IMR-90 (cell line): ENCODE data around the gene PEX14. TPM values are rescaled to one million over a fixed set of nuclear protein-coding genes. Genes with fewer than 3 reads are reported as not detected.

Experiments
- ATAC-seq: fragments of 200-7000 bp; cut with Tn5 transposase; 2 replicates; pipeline ENCODE4 v1.9.1; 2020; ENCODE audit warnings: low read depth, mild to moderate bottlenecking, moderate library complexity
- BruUV-seq: library from RNA; stranded (reverse); fragments of 400-500 nt; replicated peaks from 2 replicates; lab custom pipeline; 2021; lab: Mats Ljungman, UMichigan
- CTCF ChIA-PET: fragments of 300-600 bp; formaldehyde crosslinking; extraction: SDS; loops from one replicate; lab custom pipeline; 2021; ENCODE audit warnings: antibody characterized with exemption; lab: Yijun Ruan, JAX
- POLR2A ChIA-PET: fragments of 300-600 bp; sonication (Branson Sonifier 250); formaldehyde crosslinking; loops from one replicate; lab custom pipeline; 2022; ENCODE audit warnings: antibody characterized with exemption; ENCODE audit not compliant: unreplicated experiment; lab: Charles Lee
- DNase-seq: peaks from one replicate; pipeline ENCODE4 v3.0.0; 2013
- H2AFZ ChIP-seq: replicated peaks from 2 replicates; pipeline ENCODE3; 2013; ENCODE audit warnings: low read length, mild to moderate bottlenecking; ENCODE audit not compliant: poor library complexity
- H2AK5ac ChIP-seq: 2 replicates; pipeline ENCODE4 v1.6.1; 2013; ENCODE audit warnings: low read depth, low read length, inconsistent platforms
- H2AK9ac ChIP-seq: replicated peaks from 2 replicates; pipeline ENCODE3; 2013; ENCODE audit warnings: mild to moderate bottlenecking, low read depth, low read length, moderate library complexity; ENCODE audit not compliant: poor library complexity
- H2BK120ac ChIP-seq: 2 replicates; pipeline ENCODE4 v1.6.1; 2013; ENCODE audit warnings: low read depth, low read length, inconsistent platforms
- H2BK15ac ChIP-seq: 3 replicates; pipeline ENCODE4 v1.6.1; 2013; ENCODE audit warnings: low read depth, low read length, inconsistent platforms
- H2BK20ac ChIP-seq: 2 replicates; pipeline ENCODE4 v1.6.1; 2013; ENCODE audit warnings: low read depth, mild to moderate bottlenecking, inconsistent platforms, low read length, moderate library complexity
- H2BK5ac ChIP-seq: 2 replicates; pipeline ENCODE4 v1.6.1; 2013; ENCODE audit warnings: mild to moderate bottlenecking, low read depth, low read length, inconsistent platforms; ENCODE audit not compliant: poor library complexity, severe bottlenecking
- H3K14ac ChIP-seq: replicated peaks from 2 replicates; pipeline ENCODE4 v1.6.1; 2013; ENCODE audit warnings: low read depth, low read length, inconsistent platforms
- H3K18ac ChIP-seq: 2 replicates; pipeline ENCODE4 v1.6.1; 2013; ENCODE audit warnings: low read depth, low read length, control low read depth
- H3K23ac ChIP-seq: 2 replicates; pipeline ENCODE4 v1.6.1; 2013; ENCODE audit warnings: low read depth, low read length, inconsistent platforms
- H3K27ac ChIP-seq: 2 replicates; pipeline ENCODE4 v1.5.1; 2013; ENCODE audit warnings: mild to moderate bottlenecking, control low read depth, low read length; ENCODE audit not compliant: insufficient read depth
- H3K27me3 ChIP-seq: 2 replicates; pipeline ENCODE4 v1.6.1; 2013; ENCODE audit warnings: low read length; ENCODE audit not compliant: control insufficient read depth, insufficient read depth
- H3K36me3 ChIP-seq: 2 replicates; pipeline ENCODE4 v1.6.1; 2013; ENCODE audit warnings: low read length, mixed read lengths; ENCODE audit not compliant: control insufficient read depth, insufficient read depth
- H3K4ac ChIP-seq: 2 replicates; pipeline ENCODE4 v1.6.1; 2013; ENCODE audit warnings: low read depth, low read length, inconsistent platforms
- H3K4me1 ChIP-seq: 2 replicates; pipeline ENCODE4 v1.6.1; 2013; ENCODE audit warnings: low read length, mixed read lengths; ENCODE audit not compliant: control insufficient read depth, insufficient read depth
- H3K4me2 ChIP-seq: 2 replicates; pipeline ENCODE4 v1.6.1; 2013; ENCODE audit warnings: low read depth, mild to moderate bottlenecking, control low read depth, low read length, moderate library complexity
- H3K4me3 ChIP-seq: 2 replicates; pipeline ENCODE4 v1.5.1; 2013; ENCODE audit warnings: low read depth, mild to moderate bottlenecking, control low read depth, low read length, moderate library complexity; ENCODE audit not compliant: insufficient read depth
- H3K56ac ChIP-seq: 2 replicates; pipeline ENCODE4 v1.6.1; 2013; ENCODE audit warnings: low read length, inconsistent platforms; ENCODE audit not compliant: insufficient read depth; ENCODE audit errors: extremely low read depth
- H3K79me1 ChIP-seq, 2 experiments: 2 replicates each; pipeline ENCODE4 v1.6.1; 2013; ENCODE audit warnings: low read length in 2 of 2, inconsistent platforms in 1 of 2, low read depth in 1 of 2
- H3K9ac ChIP-seq: 2 replicates; pipeline ENCODE4 v1.6.1; 2013; ENCODE audit warnings: low read depth, low read length, control low read depth
- H3K9me1 ChIP-seq: 2 replicates; pipeline ENCODE4 v1.6.1; 2013; ENCODE audit warnings: low read length, inconsistent platforms; ENCODE audit not compliant: insufficient read depth
- H3K9me3 ChIP-seq: 2 replicates; pipeline ENCODE4 v1.6.1; 2013; ENCODE audit warnings: low read length; ENCODE audit not compliant: control insufficient read depth, insufficient read depth
- H4K20me1 ChIP-seq: 2 replicates; pipeline ENCODE4 v1.6.1; 2013; ENCODE audit warnings: low read length, inconsistent platforms; ENCODE audit not compliant: insufficient read depth
- H4K5ac ChIP-seq: 2 replicates; pipeline ENCODE4 v1.6.1; 2013; ENCODE audit warnings: mild to moderate bottlenecking, low read depth, low read length, control low read depth
- H4K8ac ChIP-seq, 2 experiments: 2 replicates each; pipeline ENCODE4 v1.6.1; 2013; ENCODE audit warnings: low read depth in 2 of 2, low read length in 2 of 2, control low read depth in 1 of 2, inconsistent platforms in 1 of 2
- H4K91ac ChIP-seq: 2 replicates; pipeline ENCODE4 v1.6.1; 2013; ENCODE audit warnings: low read depth, low read length, inconsistent platforms; ENCODE audit not compliant: insufficient read depth
- BHLHE40 ChIP-seq: fragments of 150-350 bp; IDR thresholded peaks from 2 replicates; pipeline ENCODE4 v1.6.1; 2016; ENCODE audit warnings: mild to moderate bottlenecking, low read depth, low read length
- CEBPB ChIP-seq: IDR thresholded peaks from 2 replicates; pipeline ENCODE4 v1.6.1; 2012; ENCODE audit warnings: low read depth, low read length, improper control_type of control experiment
- CHD1 ChIP-seq: IDR thresholded peaks from 2 replicates; pipeline ENCODE4 v1.6.1; 2012; ENCODE audit warnings: low read depth, low read length, improper control_type of control experiment
- ELK1 ChIP-seq: fragments of 150-350 bp; IDR thresholded peaks from 2 replicates; pipeline ENCODE4 v1.6.1; 2016; ENCODE audit warnings: low read depth, mild to moderate bottlenecking, low read length, moderate library complexity, borderline replicate concordance
- FOS ChIP-seq: fragments of 150-350 bp; IDR thresholded peaks from 2 replicates; pipeline ENCODE4 v1.6.1; 2016; ENCODE audit warnings: low read depth, low read length
- MAFK ChIP-seq: IDR thresholded peaks from 2 replicates; pipeline ENCODE4 v1.6.1; 2012; ENCODE audit warnings: low read depth, low read length, improper control_type of control experiment
- MAZ ChIP-seq: IDR thresholded peaks from 2 replicates; pipeline ENCODE4 v1.6.1; 2012; ENCODE audit warnings: low read depth, mild to moderate bottlenecking, low read length, improper control_type of control experiment, moderate library complexity, borderline replicate concordance
- MXI1 ChIP-seq: IDR thresholded peaks from 2 replicates; pipeline ENCODE4 v1.6.1; 2012; ENCODE audit warnings: low read depth, mild to moderate bottlenecking, low read length, moderate library complexity, borderline replicate concordance
- NFE2L2 ChIP-seq: fragments of 150-350 bp; IDR thresholded peaks from 2 replicates; pipeline ENCODE4 v1.6.1; 2016; ENCODE audit warnings: low read depth, mild to moderate bottlenecking, low read length
- POLR2A ChIP-seq: IDR thresholded peaks from 2 replicates; pipeline ENCODE4 v1.6.1; 2012; ENCODE audit warnings: mild to moderate bottlenecking, low read depth, low read length
- RAD21 ChIP-seq: IDR thresholded peaks from 2 replicates; pipeline ENCODE4 v1.6.1; 2012; ENCODE audit warnings: low read length, improper control_type of control experiment
- RCOR1 ChIP-seq: IDR thresholded peaks from 2 replicates; pipeline ENCODE4 v1.6.1; 2012; ENCODE audit warnings: mild to moderate bottlenecking, low read length, improper control_type of control experiment; ENCODE audit not compliant: insufficient replicate concordance
- RFX5 ChIP-seq: IDR thresholded peaks from 2 replicates; pipeline ENCODE4 v1.8.0; 2012; ENCODE audit warnings: low read depth, mild to moderate bottlenecking, low read length, moderate library complexity
- SMC3 ChIP-seq: fragments of 150-350 bp; IDR thresholded peaks from 2 replicates; pipeline ENCODE4 v1.6.1; 2016; ENCODE audit warnings: low read depth, mild to moderate bottlenecking, antibody characterized with exemption, low read length, moderate library complexity
- USF2 ChIP-seq: fragments of 150-350 bp; IDR thresholded peaks from 2 replicates; pipeline ENCODE4 v1.6.1; 2017; ENCODE audit warnings: mild to moderate bottlenecking, antibody characterized with exemption, low read length, low read depth
- WGBS, 2 experiments: methylation state at CpG; one replicate each; pipeline versions ENCODE4 v1.1.5 to v1.1.7; 2013; ENCODE audit warnings: missing lambda C conversion rate in 2 of 2; ENCODE audit not compliant: insufficient read length in 1 of 2; ENCODE audit errors: extremely low coverage in 2 of 2; 5-methylcytosine and 5-hydroxymethylcytosine counted together
- dilution Hi-C: fragments of 300-500 bp; cut with HindIII; formaldehyde crosslinking; loops from one replicate; pipeline ENCODE4 v1.14.3; 2018; ENCODE audit warnings: low sequenced_read_pairs; ENCODE audit not compliant: unreplicated experiment
- in situ Hi-C: fragments of 300-500 bp; cut with MboI; formaldehyde crosslinking; loops from 3 replicates; pipeline ENCODE4 v1.14.3; 2019; ENCODE audit warnings: low sequenced_read_pairs, inconsistent platforms, mixed read lengths
- intact Hi-C: fragments of 100-400 bp; cut with micrococcal nuclease; formaldehyde crosslinking; loops from 2 replicates; pipeline ENCODE4 v1.10.0; 2022
- polyA plus RNA-seq, 3 experiments: library from polyadenylated mRNA; depleted of rRNA; stranded (reverse); fragments of >200 nt; gene quantifications; 2 replicates each; pipeline ENCODE4 v1.2.3, GENCODE V29; 2012; ENCODE audit warnings: low replicate concordance in 1 of 3
- total RNA-seq: library from RNA; depleted of rRNA; stranded (reverse); fragments of >200 nt; gene quantifications from 2 replicates; pipeline ENCODE4 v1.2.3, GENCODE V29; 2012
- TF ChIP-seq, protein P1 (sequence below): conservative IDR thresholded peaks from 2 replicates; pipeline ENCODE4 v1.5.1; 2012; ENCODE audit warnings: mild to moderate bottlenecking, low read depth, low read length, improper control_type of control experiment

PEX14 gene
- total and polyA plus RNA-seq, 2 of the 4 experiments (the other 2 are of a cell fraction) = 9.5 to 22.5 TPM

DNA sequence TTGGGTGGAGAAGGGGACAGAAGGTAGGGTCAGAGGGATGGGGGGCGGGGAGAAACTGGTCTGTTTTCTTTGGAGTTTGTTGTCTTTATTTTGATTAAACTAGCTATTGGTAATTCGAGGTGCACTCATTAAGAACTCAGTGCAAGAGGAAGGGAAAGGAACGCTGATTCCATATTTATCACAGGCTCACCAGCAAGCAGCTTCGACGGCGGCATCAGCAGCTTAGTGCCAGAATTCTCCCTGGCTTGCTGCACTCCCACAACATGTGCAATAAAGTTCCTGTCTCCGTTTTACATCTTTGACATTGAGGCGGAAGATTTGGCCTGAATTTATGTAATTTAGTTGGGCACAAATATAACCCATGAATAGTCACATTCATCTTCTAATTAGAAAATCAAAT, 57.6 kb downstream of the PEX14 start:
- CTCF ChIA-PET = no interaction called here

More for the DNA sequence above, 57.6 kb downstream of the PEX14 start:
- Histone ChIP-seq H3K9me3 (no peaks in the 10 kb centered on the region), H3K14ac (no peak overlapping the region), H4K20me1 (peaks cover 15% of the 10 kb centered on the region; the same call in 1 of the 2 replicates), H3K23ac (no peak overlapping the region), H4K8ac (no peak overlapping the region), H2BK5ac (no peak overlapping the region), H2AK5ac (no peak overlapping the region), H3K56ac (no peak overlapping the region), H3K79me1 (peaks cover 37 to 51% of the 10 kb centered on the region in 2 experiments), H3K4me2 (no peak overlapping the region), H3K18ac (no peak overlapping the region), H2BK15ac (no peak overlapping the region), H3K9me1 (peaks cover 7% of the 10 kb centered on the region; the same call in 1 of the 2 replicates), H4K5ac (no peak overlapping the region), H4K91ac (no peak overlapping the region), H3K27me3 (no peaks in the 10 kb centered on the region), H2BK20ac (no peak overlapping the region), H3K9ac (no peak overlapping the region), H2AK9ac (no peak overlapping the region), H2AFZ (no peak overlapping the region), H3K36me3 (peaks cover 7% of the 10 kb centered on the region), H2BK120ac (no peak overlapping the region), H3K4me3 (no peak overlapping the region), H3K27ac (no peak overlapping the region), H3K4ac (no peak overlapping the region), H3K4me1 (peaks cover 20% of the 10 kb centered on the region)
- ATAC-seq (no peak), DNase-seq (no peak)
- TF ChIP-seq USF2 = no peak
- TF ChIP-seq MXI1 = no peak
- no peak for TF ChIP-seq FOS
- no peak for TF ChIP-seq SMC3
- TF ChIP-seq CHD1 = no peak
- TF ChIP-seq RAD21 = no peak
- TF ChIP-seq NFE2L2 = no peak
- no peak for TF ChIP-seq CEBPB
- no peak for TF ChIP-seq MAFK
- TF ChIP-seq POLR2A = no peak
- TF ChIP-seq MAZ = no peak
- TF ChIP-seq BHLHE40 = no peak
- no peak for TF ChIP-seq RFX5
- TF ChIP-seq ELK1 = no peak
- TF ChIP-seq, protein P1, sequence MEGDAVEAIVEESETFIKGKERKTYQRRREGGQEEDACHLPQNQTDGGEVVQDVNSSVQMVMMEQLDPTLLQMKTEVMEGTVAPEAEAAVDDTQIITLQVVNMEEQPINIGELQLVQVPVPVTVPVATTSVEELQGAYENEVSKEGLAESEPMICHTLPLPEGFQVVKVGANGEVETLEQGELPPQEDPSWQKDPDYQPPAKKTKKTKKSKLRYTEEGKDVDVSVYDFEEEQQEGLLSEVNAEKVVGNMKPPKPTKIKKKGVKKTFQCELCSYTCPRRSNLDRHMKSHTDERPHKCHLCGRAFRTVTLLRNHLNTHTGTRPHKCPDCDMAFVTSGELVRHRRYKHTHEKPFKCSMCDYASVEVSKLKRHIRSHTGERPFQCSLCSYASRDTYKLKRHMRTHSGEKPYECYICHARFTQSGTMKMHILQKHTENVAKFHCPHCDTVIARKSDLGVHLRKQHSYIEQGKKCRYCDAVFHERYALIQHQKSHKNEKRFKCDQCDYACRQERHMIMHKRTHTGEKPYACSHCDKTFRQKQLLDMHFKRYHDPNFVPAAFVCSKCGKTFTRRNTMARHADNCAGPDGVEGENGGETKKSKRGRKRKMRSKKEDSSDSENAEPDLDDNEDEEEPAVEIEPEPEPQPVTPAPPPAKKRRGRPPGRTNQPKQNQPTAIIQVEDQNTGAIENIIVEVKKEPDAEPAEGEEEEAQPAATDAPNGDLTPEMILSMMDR = no peak
- no peak for TF ChIP-seq RCOR1
- intact Hi-C loops (loop anchor here (10.0 kb wide), 1 partner anchor 262 kb away; the partner anchor contains the start of gene CASZ1), dilution Hi-C loops (no loop called here), in situ Hi-C loops (no loop called here)
- POLR2A ChIA-PET = no interaction called here
- no CpG with 5 or more reads among the region's 8 CpGs for WGBS, 2 experiments
- no TSS peak for BruUV-seq
